ENCODE results near the gene SYPL2. TPM values are rescaled to one million over a fixed set of nuclear protein-coding genes. Genes with fewer than 3 reads are reported as not detected.
A peak's percentile ranks its signal among the peaks of the same experiment; 100 is the strongest.

The SYPL2 gene
- total RNA-seq, 1 donor from 2014 or later, result not detected

GRCh38 chr1:109490934-109491302, 24.6 kb downstream of the SYPL2 start:
- no peak for DNase-seq (ENCODE audit: low read depth in 2 of 2)

- no peak for DNase-seq (ENCODE audit: low read depth in 2 of 2)
Measured at GRCh38 chr1:109491372-109491771, 25.0 kb downstream of the SYPL2 start.

GRCh38 chr1:109492779-109493178, 26.4 kb downstream of the SYPL2 start:
- peak in 1 of 2 donors; percentile 32 for DNase-seq (ENCODE audit: low read depth in 2 of 2)

GRCh38 chr1:109493227-109493626, 26.9 kb downstream of the SYPL2 start:
- no peak for DNase-seq (ENCODE audit: low read depth in 2 of 2)

DNA sequence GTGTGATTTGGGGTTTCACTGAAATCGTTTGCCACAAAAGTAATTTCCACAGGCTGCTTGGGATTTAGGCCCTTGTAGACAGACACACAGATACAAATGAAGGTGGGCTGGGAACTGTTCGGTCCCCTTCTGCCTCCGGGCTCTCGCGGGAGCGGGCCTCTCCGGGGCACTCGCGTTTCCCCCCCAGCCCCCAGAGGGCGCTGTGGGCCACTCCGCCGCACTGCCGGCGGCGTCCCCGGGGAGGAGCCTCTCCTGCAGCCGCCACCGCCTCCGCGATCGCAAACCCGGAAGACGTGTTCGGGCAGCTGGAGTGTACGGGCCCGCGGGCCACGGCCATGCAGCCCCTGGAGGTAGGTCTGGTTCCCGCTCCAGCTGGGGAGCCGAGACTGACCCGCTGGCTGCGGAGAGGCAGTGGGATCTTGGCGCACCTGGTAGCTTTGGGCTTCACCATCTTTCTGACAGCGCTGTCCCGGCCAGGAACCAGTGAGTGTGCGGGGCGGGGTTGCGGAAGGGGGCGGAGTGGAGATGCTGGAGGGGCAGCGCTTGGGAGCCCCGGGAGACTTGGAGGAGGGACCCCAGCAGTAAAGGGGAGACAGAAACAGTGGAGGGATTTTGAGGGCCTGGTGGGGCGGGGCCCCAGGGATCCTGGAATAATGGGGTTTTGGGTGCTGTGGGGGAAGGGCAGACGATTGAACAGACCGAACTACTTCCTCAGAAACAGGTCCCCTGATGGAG, 27.6 kb downstream of the SYPL2 start, which contains the start of gene CYB561D1:
CYB561D1 (plus strand) TSS at position 290 of the 735 bp plus-strand sequence; CDS start at position 336, 46 bp downstream.
- peak; percentile 61 to 81 for DNase-seq (ENCODE audit: low read depth in 2 of 2)

- no peak for DNase-seq (ENCODE audit: low read depth in 2 of 2)
Measured at GRCh38 chr1:109495738-109496137, 29.4 kb downstream of the SYPL2 start.

GRCh38 chr1:109497449-109498160, 31.3 kb downstream of the SYPL2 start:
- DNase-seq (ENCODE audit: low read depth in 2 of 2), result no peak

DNA sequence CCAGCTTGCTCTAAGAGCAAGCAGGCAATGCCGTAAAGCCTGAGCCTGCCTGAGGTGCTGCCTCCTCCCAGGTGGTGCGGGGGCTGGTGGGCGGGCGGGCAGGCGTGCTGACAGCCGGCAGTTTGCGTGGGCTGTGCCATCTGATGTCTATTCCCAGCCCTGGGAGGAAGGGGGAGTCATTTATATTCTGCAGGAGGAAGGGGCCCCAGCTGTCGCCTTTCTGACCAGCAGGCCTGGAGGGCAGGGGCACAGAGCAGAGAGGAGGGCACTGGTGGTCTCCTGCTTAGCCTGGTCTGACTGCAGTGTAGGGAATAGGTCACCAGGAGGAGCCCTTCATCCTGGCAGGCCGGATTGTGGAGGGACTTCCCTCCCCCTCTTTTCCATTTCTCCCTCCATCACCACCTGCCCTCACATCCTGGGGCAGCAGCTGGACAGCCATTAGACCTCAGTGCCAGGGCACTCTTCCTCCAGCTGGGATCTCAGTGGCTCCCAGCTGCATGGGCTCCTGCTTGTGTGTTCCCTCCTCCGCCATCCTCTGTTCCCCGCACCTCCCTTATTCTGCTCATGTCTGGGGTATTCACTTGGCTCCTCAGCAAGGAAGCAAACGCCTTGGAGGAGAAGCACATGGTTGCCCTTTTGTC, 31.9 kb downstream of the SYPL2 start:
- DNase-seq (ENCODE audit: low read depth in 2 of 2), result peak; percentile 49 to 57

- no peak for DNase-seq (ENCODE audit: low read depth in 2 of 2)
Measured at GRCh38 chr1:109499081-109499480, 32.7 kb downstream of the SYPL2 start.

- DNase-seq (ENCODE audit: low read depth in 2 of 2), result peak in 1 of 2 donors; percentile 44
Measured at GRCh38 chr1:109499661-109500536, 33.6 kb downstream of the SYPL2 start.

DNA sequence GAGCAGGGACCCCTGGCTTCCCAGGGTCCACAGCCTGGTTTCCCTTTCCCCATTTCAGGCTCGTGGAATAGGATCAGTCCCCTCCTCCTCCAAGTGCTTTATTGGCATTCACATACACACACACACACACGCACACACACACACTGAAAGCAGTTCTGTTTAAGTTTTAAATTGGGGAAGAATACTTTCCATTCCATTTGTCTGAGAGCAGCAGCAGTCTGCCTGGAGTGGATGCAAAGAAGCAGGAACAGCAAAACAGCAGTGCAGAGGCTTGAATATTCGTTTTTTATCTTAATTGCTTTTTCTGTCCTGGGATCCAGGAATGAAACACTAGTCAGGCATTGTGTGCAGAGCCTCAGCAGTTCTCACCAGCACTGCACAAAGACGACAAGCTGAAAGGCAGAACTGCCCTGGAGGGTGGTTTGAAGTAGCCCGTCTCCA, 34.6 kb downstream of the SYPL2 start:
- no peak for DNase-seq (ENCODE audit: low read depth in 2 of 2)

- no peak for DNase-seq (ENCODE audit: low read depth in 2 of 2)
Measured at GRCh38 chr1:109501644-109502363, 35.5 kb downstream of the SYPL2 start.

DNA sequence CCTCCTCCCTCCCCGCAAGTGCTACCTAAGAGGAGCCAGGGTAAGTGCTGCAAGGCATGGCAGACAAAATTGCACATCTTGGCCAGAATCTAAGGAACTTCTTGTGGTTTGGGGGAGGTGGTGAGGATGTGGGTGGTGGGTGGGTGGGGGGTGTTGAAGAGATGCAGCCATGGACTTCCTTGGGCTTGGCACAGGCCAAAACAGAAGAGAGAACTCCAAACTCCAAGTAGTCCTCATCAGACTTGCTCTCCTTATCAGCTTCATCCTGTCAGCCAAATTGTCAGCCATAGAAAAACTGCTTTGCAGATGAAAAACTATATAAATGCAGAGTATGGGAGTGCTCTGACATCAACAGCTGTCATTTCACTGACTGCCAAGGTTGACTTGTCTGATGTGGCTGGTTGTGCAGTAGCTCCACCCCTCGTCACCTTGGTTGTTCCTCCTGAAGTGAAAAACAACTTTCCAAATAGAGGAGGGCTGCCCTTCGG, 36.1 kb downstream of the SYPL2 start:
- no peak for DNase-seq (ENCODE audit: low read depth in 2 of 2)

- DNase-seq (ENCODE audit: low read depth in 2 of 2), result no peak
Measured at GRCh38 chr1:109503935-109504334, 37.6 kb downstream of the SYPL2 start.

GRCh38 chr1:109504974-109505373, 38.6 kb downstream of the SYPL2 start:
- DNase-seq (ENCODE audit: low read depth in 2 of 2), result no peak

DNA sequence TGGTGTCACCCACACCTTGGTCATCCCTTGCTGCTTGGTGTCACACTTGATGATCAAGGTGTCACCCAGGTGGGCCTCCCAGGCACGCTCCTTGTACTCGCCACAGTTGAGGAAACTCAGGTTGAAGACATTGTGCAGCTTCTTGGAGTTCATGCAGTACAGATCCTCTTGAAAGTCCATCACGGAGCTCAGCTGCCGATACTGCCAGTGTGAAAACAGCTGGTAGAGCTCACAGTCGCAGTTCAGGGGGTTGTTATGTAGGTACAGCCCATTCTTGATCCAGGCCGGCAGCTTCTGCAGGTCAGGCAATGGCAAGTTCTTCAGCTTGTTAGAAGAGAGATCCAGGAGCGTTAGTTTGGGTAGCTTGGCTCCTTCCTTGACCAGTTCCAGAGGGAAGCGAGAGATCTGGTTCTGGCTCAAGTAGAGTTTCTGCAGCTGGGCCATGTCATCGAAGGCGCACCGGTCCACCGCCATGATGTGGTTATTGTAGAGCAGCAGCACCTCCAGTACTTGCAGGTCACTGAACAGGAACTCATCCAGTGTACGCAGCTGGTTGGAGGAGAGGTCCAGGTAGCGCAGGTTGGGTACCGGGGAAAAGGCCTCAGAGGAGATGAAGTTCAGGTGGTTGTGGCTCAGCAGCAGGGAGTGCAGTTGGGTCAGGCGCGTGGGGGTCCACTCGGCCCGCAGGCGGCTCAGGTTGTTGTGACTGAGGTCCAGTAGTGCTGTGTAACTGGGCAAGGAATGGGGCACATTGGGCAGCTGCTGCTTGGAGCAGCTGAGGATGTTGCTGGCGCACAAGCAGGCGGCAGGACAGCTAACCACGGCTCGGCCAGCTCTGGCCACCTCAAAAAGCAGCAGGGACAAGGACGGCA, 41.9 kb downstream of the SYPL2 start:
- no peak for DNase-seq (ENCODE audit: low read depth in 2 of 2)

DNA sequence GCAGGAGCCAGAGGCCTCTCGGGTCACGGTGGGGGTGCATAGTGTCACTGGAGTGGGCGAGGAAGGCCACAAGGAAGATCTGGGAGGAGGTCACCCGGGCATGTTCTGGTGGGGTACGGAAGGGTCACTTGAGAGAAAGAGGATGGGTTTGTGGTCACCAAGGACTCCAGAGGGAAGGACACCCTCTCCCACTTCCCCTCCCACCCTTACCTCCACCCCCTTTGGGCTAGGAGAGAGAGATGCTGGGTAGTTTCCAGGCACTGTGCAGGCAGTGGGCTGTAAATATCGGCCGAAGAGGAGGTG, 42.5 kb downstream of the SYPL2 start:
- DNase-seq (ENCODE audit: low read depth in 2 of 2), result no peak

DNA sequence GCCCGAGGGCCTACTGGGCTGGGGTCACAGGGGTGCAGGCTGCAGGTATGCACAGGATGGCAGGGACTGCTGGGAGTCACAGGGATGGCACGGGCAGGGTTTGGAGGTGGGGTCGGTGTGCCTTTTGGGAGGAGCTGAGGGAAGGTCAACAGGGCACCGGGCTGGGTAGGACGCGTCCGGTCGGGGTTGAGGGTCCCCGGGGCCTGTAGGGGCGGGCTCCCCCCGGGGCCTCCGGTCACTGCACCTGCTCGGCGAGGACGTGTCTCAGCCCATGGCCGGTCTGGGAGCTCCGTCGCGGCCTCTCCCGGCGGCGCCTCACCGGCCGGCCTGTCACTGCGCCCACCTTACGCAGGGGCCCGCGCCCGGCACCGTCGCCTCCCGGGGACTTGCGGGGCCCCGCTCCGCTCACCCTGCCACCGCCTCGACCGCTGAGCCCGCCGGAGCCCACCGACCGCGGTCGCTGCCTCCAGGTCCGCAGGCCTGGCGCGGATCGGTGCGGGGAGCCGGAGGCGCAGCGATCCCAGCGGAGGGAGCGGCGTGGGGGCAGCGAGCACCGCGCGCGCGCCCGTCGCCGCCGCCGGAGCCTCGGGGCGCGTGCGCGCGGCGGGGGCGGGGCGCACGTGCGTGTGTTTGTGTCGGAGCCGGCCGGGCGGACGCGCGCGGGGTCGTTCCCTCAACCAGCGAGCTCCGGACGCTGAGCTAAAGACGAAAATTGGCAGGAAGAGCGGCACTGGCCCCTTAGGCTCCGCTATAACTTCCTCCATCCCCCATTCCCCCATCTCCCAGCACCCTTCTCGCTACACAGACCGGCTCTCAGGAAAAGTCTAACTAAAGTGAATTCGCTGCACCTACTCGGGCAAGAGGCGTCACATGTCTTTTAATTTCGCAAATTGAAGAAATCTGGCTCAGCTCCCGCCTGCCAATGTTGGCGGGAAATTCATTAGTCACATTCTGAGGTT, 43.1 kb downstream of the SYPL2 start, which contains the start of gene AMIGO1:
AMIGO1 (minus strand) TSS at position 552 of the 959 bp plus-strand sequence. CDS start 815 bp downstream, outside the sequence.
- DNase-seq (ENCODE audit: low read depth in 2 of 2), result peak in 1 of 2 donors; percentile 65
